H9 (cell line): ENCODE measurements around the gene NEB. TPM values are rescaled to one million over a fixed set of nuclear protein-coding genes. Genes with fewer than 3 reads are reported as not detected.
"Not testable (repeated sequence)": the region's sequence is repeated elsewhere in the genome, so short reads cannot be mapped to it uniquely, and the experiment has no call there.

Experiments used
- DNase-seq: peaks from one replicate; pipeline ENCODE4 v3.0.0-alpha.2; 2017
- H2AFZ ChIP-seq: one replicate; pipeline ENCODE4 v1.6.1; 2013; ENCODE audit warnings: mild to moderate bottlenecking, low read length, control low read depth, moderate library complexity
- H2AK5ac ChIP-seq: 2 replicates; pipeline ENCODE4 v1.6.1; 2013; ENCODE audit warnings: low read length, control low read depth, mixed read lengths; ENCODE audit not compliant: insufficient read length
- H2BK120ac ChIP-seq: one replicate; pipeline ENCODE4 v1.6.1; 2013; ENCODE audit warnings: low read depth, mild to moderate bottlenecking, low read length, control low read depth, inconsistent platforms; ENCODE audit not compliant: poor library complexity, severe bottlenecking
- H2BK12ac ChIP-seq: 2 replicates; pipeline ENCODE4 v1.6.1; 2013; ENCODE audit warnings: low read length, control low read depth, mixed read lengths, low read depth; ENCODE audit not compliant: insufficient read length
- H2BK15ac ChIP-seq: 2 replicates; pipeline ENCODE4 v1.6.1; 2013; ENCODE audit warnings: low read depth, low read length, control low read depth
- H2BK20ac ChIP-seq: one replicate; pipeline ENCODE4 v1.6.1; 2013; ENCODE audit warnings: low read depth, mild to moderate bottlenecking, low read length, control low read depth, inconsistent platforms; ENCODE audit not compliant: poor library complexity, severe bottlenecking
- H2BK5ac ChIP-seq: 2 replicates; pipeline ENCODE4 v1.6.1; 2013; ENCODE audit warnings: low read length, control low read depth, mixed read lengths; ENCODE audit not compliant: insufficient read length
- H3K14ac ChIP-seq: 2 replicates; pipeline ENCODE4 v1.6.1; 2013; ENCODE audit warnings: low read length, control low read depth; ENCODE audit not compliant: insufficient read depth
- H3K18ac ChIP-seq: 2 replicates; pipeline ENCODE4 v1.6.1; 2013; ENCODE audit warnings: low read depth, mild to moderate bottlenecking, mixed read lengths, low read length, control low read depth; ENCODE audit not compliant: insufficient read length
- H3K23ac ChIP-seq: 2 replicates; pipeline ENCODE4 v1.6.1; 2013; ENCODE audit warnings: low read length, control low read depth, mixed read lengths, low read depth; ENCODE audit not compliant: insufficient read length
- H3K23me2 ChIP-seq: 2 replicates; pipeline ENCODE4 v1.6.1; 2013; ENCODE audit warnings: low read depth, mild to moderate bottlenecking, mixed read lengths, low read length, control low read depth; ENCODE audit not compliant: insufficient read length, poor library complexity, severe bottlenecking
- H3K27ac ChIP-seq: 2 replicates; pipeline ENCODE4 v1.5.1; 2013; ENCODE audit warnings: low read length, control low read depth, mixed read lengths, low read depth; ENCODE audit not compliant: insufficient read length
- H3K27me3 ChIP-seq: 2 replicates; pipeline ENCODE4 v1.6.1; 2013; ENCODE audit warnings: low read length, control low read depth, inconsistent platforms; ENCODE audit not compliant: insufficient read depth
- H3K4ac ChIP-seq: 2 replicates; pipeline ENCODE4 v1.6.1; 2013; ENCODE audit warnings: low read depth, mild to moderate bottlenecking, control low read depth, inconsistent platforms, low read length, moderate library complexity
- H3K4me1 ChIP-seq: 2 replicates; pipeline ENCODE4 v1.6.1; 2013; ENCODE audit warnings: low read length, control low read depth, inconsistent platforms; ENCODE audit not compliant: insufficient read depth
- H3K4me2 ChIP-seq: 2 replicates; pipeline ENCODE4 v1.6.1; 2013; ENCODE audit warnings: low read length, control low read depth, mixed read lengths; ENCODE audit not compliant: insufficient read length, insufficient read depth
- H3K56ac ChIP-seq: 2 replicates; pipeline ENCODE4 v1.6.1; 2013; ENCODE audit warnings: low read depth, mild to moderate bottlenecking, mixed read lengths, low read length, control low read depth; ENCODE audit not compliant: insufficient read length
- H3K79me1 ChIP-seq: 2 replicates; pipeline ENCODE4 v1.6.1; 2013; ENCODE audit warnings: low read depth, mild to moderate bottlenecking, moderate library complexity, low read length, control low read depth, inconsistent platforms; ENCODE audit not compliant: insufficient read depth, poor library complexity, severe bottlenecking
- H3K79me2 ChIP-seq: 2 replicates; pipeline ENCODE4 v1.6.1; 2013; ENCODE audit warnings: low read length, control low read depth, inconsistent platforms; ENCODE audit not compliant: insufficient read depth
- H3K9ac ChIP-seq: 2 replicates; pipeline ENCODE4 v1.6.1; 2013; ENCODE audit warnings: low read length, control low read depth, mixed read lengths; ENCODE audit not compliant: insufficient read length; ENCODE audit errors: extremely low read depth
- H3K9me3 ChIP-seq: one replicate; pipeline ENCODE4 v1.6.1; 2013; ENCODE audit warnings: low read depth, low read length, inconsistent platforms; ENCODE audit not compliant: control insufficient read depth
- H3T11ph ChIP-seq: one replicate; pipeline ENCODE4 v1.6.1; 2013; ENCODE audit warnings: mild to moderate bottlenecking, low read length, control low read depth, inconsistent platforms
- H4K20me1 ChIP-seq: one replicate; pipeline ENCODE4 v1.6.1; 2013; ENCODE audit not compliant: control insufficient read depth, insufficient read length, insufficient read depth
- H4K5ac ChIP-seq: 2 replicates; pipeline ENCODE4 v1.6.1; 2013; ENCODE audit warnings: low read depth, mild to moderate bottlenecking, mixed read lengths, low read length, control low read depth; ENCODE audit not compliant: insufficient read length
- H4K8ac ChIP-seq: replicated peaks from 2 replicates; pipeline ENCODE4 v1.6.1; 2013; ENCODE audit warnings: low read length, control low read depth, mixed read lengths, low read depth; ENCODE audit not compliant: insufficient read length
- H4K91ac ChIP-seq: 2 replicates; pipeline ENCODE4 v1.6.1; 2013; ENCODE audit warnings: low read depth, mild to moderate bottlenecking, moderate library complexity, mixed read lengths, low read length, control low read depth; ENCODE audit not compliant: insufficient read length
- H3K27ac Mint-ChIP-seq, 3 experiments: 2 replicates in 2 of 3; 3 replicates in 1 of 3; pipeline ENCODE4 v1.8.0; 2020 to 2021; ENCODE audit warnings: mixed read lengths in 3 of 3, mild to moderate bottlenecking in 1 of 3, moderate library complexity in 1 of 3
- H3K27me3 Mint-ChIP-seq: 2 replicates; pipeline ENCODE4 v1.8.0; 2021; ENCODE audit warnings: low read depth, mild to moderate bottlenecking, moderate library complexity, mixed read lengths
- H3K36me3 Mint-ChIP-seq, 3 experiments: 2 replicates in 2 of 3; 3 replicates in 1 of 3; pipeline ENCODE4 v1.8.0; 2020 to 2021; ENCODE audit warnings: low read depth in 3 of 3, mixed read lengths in 3 of 3; ENCODE audit not compliant: insufficient read depth in 1 of 3
- H3K4me1 Mint-ChIP-seq, 2 experiments: 2 replicates each; pipeline ENCODE4 v1.8.0; 2020; ENCODE audit warnings: mixed read lengths in 2 of 2
- H3K4me3 Mint-ChIP-seq, 2 experiments: 2 replicates in 1 of 2; 3 replicates in 1 of 2; pipeline ENCODE4 v1.8.0; 2020 to 2021; ENCODE audit warnings: mild to moderate bottlenecking in 2 of 2, mixed read lengths in 2 of 2, moderate library complexity in 1 of 2
- H3K9me3 Mint-ChIP-seq, 2 experiments: 2 replicates in 1 of 2; 3 replicates in 1 of 2; pipeline ENCODE4 v1.8.0; 2020; ENCODE audit warnings: mild to moderate bottlenecking in 2 of 2, mixed read lengths in 2 of 2, moderate library complexity in 1 of 2
- WGBS: extraction: QIAGEN DNeasy Blood & Tissue Kit; methylation state at CpG from one replicate; pipeline ENCODE4 v1.1.7; 2013; ENCODE audit warnings: missing lambda C conversion rate, low lambda C conversion rate, mixed read lengths; ENCODE audit not compliant: insufficient read length; ENCODE audit errors: extremely low coverage; 5-methylcytosine and 5-hydroxymethylcytosine counted together
- total RNA-seq: library from RNA; stranded (reverse); gene quantifications from 2 replicates; pipeline ENCODE4 v1.2.1, GENCODE V29; 2021

Gene NEB
- total RNA-seq, 1 experiment from 2014 or later: 0.98 TPM

GRCh38 chr2:151581300-151581699 lies 153.0 kb downstream of the NEB start:
- not testable (repeated sequence) for H2BK5ac ChIP-seq

GRCh38 chr2:151580697-151581096 lies 153.6 kb downstream of the NEB start:
- H4K8ac ChIP-seq, H4K91ac ChIP-seq, H3K36me3 Mint-ChIP-seq, H3K23me2 ChIP-seq, H3K18ac ChIP-seq, H3K14ac ChIP-seq, H4K5ac ChIP-seq, H4K20me1 ChIP-seq, H3K27me3 ChIP-seq, H3K79me2 ChIP-seq, H3K9ac ChIP-seq, H3K9me3 Mint-ChIP-seq, H3K23ac ChIP-seq, H2BK15ac ChIP-seq, H2AFZ ChIP-seq, H2BK12ac ChIP-seq, H2BK20ac ChIP-seq, H3K27ac Mint-ChIP-seq, H3K27ac ChIP-seq, H2BK5ac ChIP-seq, H3K9me3 ChIP-seq, H3T11ph ChIP-seq, H3K4ac ChIP-seq, H3K4me2 ChIP-seq, H3K27me3 Mint-ChIP-seq, H3K79me1 ChIP-seq, H2AK5ac ChIP-seq, H3K4me1 Mint-ChIP-seq, H3K4me3 Mint-ChIP-seq, H3K56ac ChIP-seq, DNase-seq, H3K4me1 ChIP-seq, H2BK120ac ChIP-seq: not testable (repeated sequence)
- WGBS: no CpG with 5 or more reads among the region's 4 CpGs

More at GRCh38 chr2:151581300-151581699, 153.0 kb downstream of the NEB start:
- not testable (repeated sequence) for H3K23ac ChIP-seq, H3K9me3 Mint-ChIP-seq, H3K18ac ChIP-seq, H3K9me3 ChIP-seq, H2BK20ac ChIP-seq, H4K91ac ChIP-seq, H2AFZ ChIP-seq, H2AK5ac ChIP-seq, H3K27ac Mint-ChIP-seq, H2BK15ac ChIP-seq, H3K9ac ChIP-seq, H2BK12ac ChIP-seq, H3K36me3 Mint-ChIP-seq, DNase-seq, H2BK120ac ChIP-seq, H3K27ac ChIP-seq, H3K4me2 ChIP-seq, H3K79me2 ChIP-seq, H3K56ac ChIP-seq, H3K4me1 Mint-ChIP-seq, H3K4me3 Mint-ChIP-seq, H3K14ac ChIP-seq, H3K79me1 ChIP-seq, H3K4me1 ChIP-seq, H3T11ph ChIP-seq, H4K20me1 ChIP-seq, H3K27me3 ChIP-seq, H3K23me2 ChIP-seq, H3K27me3 Mint-ChIP-seq, H4K8ac ChIP-seq, H3K4ac ChIP-seq, H4K5ac ChIP-seq
- no CpG with 5 or more reads among the region's 5 CpGs for WGBS
